ENCODE data around the gene DLGAP4. TPM values are rescaled to one million over a fixed set of nuclear protein-coding genes. Genes with fewer than 3 reads are reported as not detected.

DLGAP4 gene
- total and polyA plus RNA-seq, 2 of the 8 experiments (the other 6 are each of a cell fraction or from before 2014, with no cell fraction given), result 41.2 to 57.2 TPM

- H3K23ac ChIP-seq (ENCODE audit: insufficient read length), result no peak overlapping the region
- ChIA-PET POLR2A (ENCODE audit: partially characterized antibody) (interaction anchor here (1.7 kb wide), 1 partner anchor 12 kb away, joined by 9 read pairs; no protein-coding TSS in a partner anchor), CTCF (ENCODE audit: partially characterized antibody) (interaction anchor here (0.6 to 2.6 kb wide), 6 partner anchors 7 to 323 kb away, joined by 3 to 9 read pairs (median 4); no protein-coding TSS in a partner anchor)
- no peak overlapping the region for H3K18ac ChIP-seq (ENCODE audit: extremely low read depth, low read length)
- no peak overlapping the region for H2BK12ac ChIP-seq (ENCODE audit: low read depth, low read length)
- no peak overlapping the region for H2AK5ac ChIP-seq (ENCODE audit: low read depth, low read length)
- H3K4me1 ChIP-seq (replicated peaks in 1 of 4; ENCODE audit: control insufficient read depth in 3 of 4, insufficient read depth in 4 of 4, low read length in 3 of 4), result no peaks in the 10 kb centered on the region
- WGBS, 2 experiments (ENCODE audit: extremely low coverage in 1 of 2, insufficient coverage in 1 of 2, insufficient read length in 1 of 2, insufficient replicate concordance in 2 of 2, low coverage in 1 of 2, low lambda C conversion rate in 2 of 2, missing lambda C conversion rate in 1 of 2), result 89% methylated on average over 3 of the region's 3 CpGs; no CpG with 5 or more reads in 1 of the 2 experiments
- H3K4me3 ChIP-seq (ENCODE audit: extremely low read depth in 1 of 4, insufficient read depth in 2 of 4, low read depth in 3 of 4, low read length in 4 of 4), result no peak overlapping the region
- H3K4me2 ChIP-seq (ENCODE audit: insufficient read depth in 1 of 2, low read depth in 2 of 2, low read length in 2 of 2), result no peak overlapping the region
- H3K14ac ChIP-seq (ENCODE audit: insufficient read length), result no peak overlapping the region
- no peaks in the 10 kb centered on the region for H3K9me3 ChIP-seq (ENCODE audit: insufficient read depth in 2 of 2, low read depth in 1 of 2, low read length in 1 of 2)
- H4K91ac ChIP-seq (replicated peaks; ENCODE audit: insufficient read length, low read length), result no peak overlapping the region
- no peak overlapping the region for H3K4ac ChIP-seq (replicated peaks; ENCODE audit: insufficient read length, low read depth, low read length)
- no peak overlapping the region for H2BK5ac ChIP-seq (ENCODE audit: low read depth, low read length)
- no peaks in the 10 kb centered on the region; a peak in 1 of 8 replicates for H3K36me3 ChIP-seq (ENCODE audit: control insufficient read depth in 2 of 4, insufficient read depth in 4 of 4, low read length in 3 of 4)
- H3K27ac ChIP-seq (ENCODE audit: low read depth, low read length), result no peak overlapping the region
- no peak overlapping the region for H4K5ac ChIP-seq (ENCODE audit: insufficient read length, low read depth, low read length)
- H3K27me3 ChIP-seq (replicated peaks in 1 of 4; ENCODE audit: control insufficient read depth in 3 of 4, extremely low read depth in 1 of 4, insufficient read depth in 3 of 4, low read length in 3 of 4), result no peaks in the 10 kb centered on the region
- no peaks in the 10 kb centered on the region for H3K23me2 ChIP-seq (ENCODE audit: low read depth, low read length)
- H2BK15ac ChIP-seq (ENCODE audit: low read length), result no peak overlapping the region
- H3K79me1 ChIP-seq (ENCODE audit: low read depth, low read length), result peaks cover 14% of the 10 kb centered on the region
- peaks cover 2 to 17% of the 10 kb centered on the region in 2 experiments for H4K20me1 ChIP-seq (replicated peaks in 1 of 2; ENCODE audit: control insufficient read depth in 1 of 2, insufficient read depth in 2 of 2, low read length in 2 of 2)
- H3K79me2 ChIP-seq (ENCODE audit: control insufficient read depth in 1 of 2, insufficient read depth in 2 of 2, low read length in 2 of 2), result peaks cover 0 to 19% of the 10 kb centered on the region in 2 experiments; a peak in 1 of 4 replicates
- no peak overlapping the region for H3K56ac ChIP-seq (replicated peaks; ENCODE audit: insufficient read length, low read depth, low read length)
- no peak for DNase-seq (ENCODE audit: low read depth in 1 of 2, low spot score in 2 of 2)
- H3K9ac ChIP-seq (replicated peaks in 1 of 4; ENCODE audit: extremely low read depth in 1 of 4, low read depth in 3 of 4, low read length in 3 of 4), result no peak overlapping the region
- FAIRE-seq, result no peak
- no peak overlapping the region for H2AFZ ChIP-seq (ENCODE audit: low read length)
- H4K8ac ChIP-seq (ENCODE audit: extremely low read depth, insufficient read depth, low read length), result no peak overlapping the region
- H2BK20ac ChIP-seq (ENCODE audit: low read length), result no peak overlapping the region
- H2BK120ac ChIP-seq (replicated peaks; ENCODE audit: low read depth, low read length), result no peak overlapping the region
- TF ChIP-seq CTCF (IDR thresholded peaks at IDR 0.05; ENCODE audit: control extremely low read depth in 1 of 3, insufficient read depth in 1 of 3, low read depth in 1 of 3, low read length in 3 of 3), result no peak
- TF ChIP-seq TEAD4 (IDR thresholded peaks at IDR 0.05; ENCODE audit: low read depth, low read length), result no peak
- TF ChIP-seq POLR2AphosphoS5 (IDR thresholded peaks at IDR 0.05; ENCODE audit: low read depth, low read length), result no peak
- TF ChIP-seq JUND (IDR thresholded peaks at IDR 0.05; ENCODE audit: low read length), result no peak
- no peak for TF ChIP-seq E2F6 (IDR thresholded peaks at IDR 0.05)
- TF ChIP-seq CBX8 (IDR thresholded peaks at IDR 0.05; ENCODE audit: borderline replicate concordance, low read depth, low read length), result no peak
- no peak for TF ChIP-seq JUN (IDR thresholded peaks at IDR 0.05; ENCODE audit: low read depth, low read length)
- no peak for TF ChIP-seq CTBP2 (IDR thresholded peaks at IDR 0.05; ENCODE audit: borderline replicate concordance, insufficient read depth, insufficient read length, low read length)
- TF ChIP-seq CBX5 (IDR thresholded peaks at IDR 0.05; ENCODE audit: low read depth, low read length), result no peak
- TF ChIP-seq HDAC2 (IDR thresholded peaks at IDR 0.05; ENCODE audit: borderline replicate concordance in 1 of 2, low read depth in 2 of 2, low read length in 2 of 2), result no peak
Observed at GRCh38 chr20:36485286-36485685, 179.1 kb downstream of the DLGAP4 start.

Data from H1 (cell line).